NCI-H1694 (cell line): Measurements from ENCODE around the gene MACROD2.
A peak's percentile ranks its signal among the peaks of the same experiment; 100 is the strongest.
"Not testable (repeated sequence)": the region's sequence is repeated elsewhere in the genome, so short reads cannot be mapped to it uniquely, and the experiment has no call there.

Source experiments
- DNase-seq: peaks from one replicate; lab custom pipeline; 2025; lab: John Stamatoyannopoulos, UW

Gene MACROD2

GRCh38 chr20:13995086-13995665, at the start of gene MACROD2:
Gene MACROD2, plus strand, starts transcription at chr20:13995516.
- DNase-seq = peak; percentile 75

GRCh38 chr20:13947719-13948118, 47.6 kb upstream of the MACROD2 start:
- DNase-seq = no peak

GRCh38 chr20:13953227-13953626, 42.1 kb upstream of the MACROD2 start:
- no peak for DNase-seq

GRCh38 chr20:13960119-13960518, 35.2 kb upstream of the MACROD2 start:
- DNase-seq = no peak

- no peak for DNase-seq
Measured at GRCh38 chr20:13960525-13960924, 34.8 kb upstream of the MACROD2 start.

- DNase-seq = no peak
Measured at GRCh38 chr20:13984211-13984610, 11.1 kb upstream of the MACROD2 start.

- DNase-seq = no peak
Measured at GRCh38 chr20:13990465-13990864, 4.9 kb upstream of the MACROD2 start, which contains the start of gene SEL1L2. Gene SEL1L2, minus strand, starts transcription at chr20:13990614. Its CDS starts 80 bp downstream, at chr20:13990534.

- DNase-seq = no peak
Measured at GRCh38 chr20:13991311-13991710, 4.0 kb upstream of the MACROD2 start.

GRCh38 chr20:13991955-13992354, 3.4 kb upstream of the MACROD2 start:
- DNase-seq = not testable (repeated sequence)

- DNase-seq = no peak
Measured at GRCh38 chr20:13995841-13996240, 525 bp downstream of the MACROD2 start.

- DNase-seq = no peak
Measured at GRCh38 chr20:13996265-13996664, 949 bp downstream of the MACROD2 start.

GRCh38 chr20:14000917-14001316, 5.6 kb downstream of the MACROD2 start:
- no peak for DNase-seq

- DNase-seq = no peak
Measured at GRCh38 chr20:14005996-14006395, 10.7 kb downstream of the MACROD2 start.

GRCh38 chr20:14009208-14009607, 13.9 kb downstream of the MACROD2 start:
- no peak for DNase-seq

- no peak for DNase-seq
Measured at GRCh38 chr20:14012671-14013070, 17.4 kb downstream of the MACROD2 start.

GRCh38 chr20:14030991-14031390, 35.7 kb downstream of the MACROD2 start:
- DNase-seq = no peak

- no peak for DNase-seq
Measured at GRCh38 chr20:14033310-14033709, 38.0 kb downstream of the MACROD2 start.

- no peak for DNase-seq
Measured at GRCh38 chr20:14036567-14036966, 41.3 kb downstream of the MACROD2 start.

GRCh38 chr20:14044712-14045276, 49.5 kb downstream of the MACROD2 start:
- DNase-seq = not testable (repeated sequence)

GRCh38 chr20:14046534-14046933, 51.2 kb downstream of the MACROD2 start:
- DNase-seq = no peak

- no peak for DNase-seq
Measured at GRCh38 chr20:14049111-14049510, 53.8 kb downstream of the MACROD2 start.

- DNase-seq = no peak
Measured at GRCh38 chr20:14051454-14051853, 56.1 kb downstream of the MACROD2 start.

GRCh38 chr20:14055127-14055742, 59.9 kb downstream of the MACROD2 start:
- peak; percentile 70 for DNase-seq

GRCh38 chr20:14062171-14062570, 66.9 kb downstream of the MACROD2 start:
- no peak for DNase-seq
